ENCODE results near the gene SYT5. TPM values are rescaled to one million over a fixed set of nuclear protein-coding genes. Genes with fewer than 3 reads are reported as not detected.

Gene SYT5
- total RNA-seq = 0.29 TPM in 1 of 2 replicates, not detected in the other

DNA sequence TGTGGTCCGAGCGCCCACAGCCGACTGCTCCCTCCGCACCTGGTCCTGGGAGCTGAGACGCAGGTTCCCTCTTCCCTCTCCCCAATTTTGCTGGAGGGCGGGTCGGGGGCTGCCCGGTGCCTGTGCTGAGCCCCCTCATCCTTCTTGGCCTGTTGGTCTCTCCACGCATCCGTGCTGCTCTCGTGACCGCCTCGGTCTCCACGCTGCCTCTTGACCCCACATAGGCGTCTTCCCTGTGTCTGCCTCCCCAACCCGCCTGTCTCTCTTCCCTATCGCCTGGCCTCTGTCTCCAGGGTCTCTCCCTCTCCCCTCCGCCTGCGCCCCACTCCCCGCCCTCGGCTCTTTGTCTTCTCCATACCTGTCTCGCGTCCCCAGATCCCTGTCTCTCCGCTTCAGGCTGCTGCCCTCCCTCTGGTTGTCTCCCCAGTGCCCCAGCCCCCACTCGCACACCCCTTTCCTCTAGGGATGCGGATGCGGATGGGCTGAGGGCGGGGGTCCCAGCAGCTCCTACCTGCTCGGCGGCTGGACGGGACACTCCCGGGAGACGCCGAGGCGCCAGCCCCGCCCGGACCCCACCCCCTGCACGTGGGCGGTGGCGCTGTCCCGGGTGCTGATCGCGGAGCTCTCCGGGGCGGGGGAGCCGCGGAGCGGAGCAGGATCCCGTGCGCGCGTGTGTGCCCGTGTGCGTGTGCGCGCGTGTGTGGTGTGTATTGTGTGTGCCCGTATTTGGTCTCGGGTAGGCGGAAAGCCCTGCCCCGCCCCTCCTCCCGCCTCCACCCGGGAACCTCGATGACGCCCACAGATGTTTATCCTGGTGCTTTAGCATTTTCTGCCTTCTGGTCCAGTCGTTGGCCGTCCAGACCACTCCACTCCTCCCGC, at the start of gene SYT5:
SYT5 (minus strand) TSS at position 684 of the 879 bp plus-strand sequence. CDS start 1,248 bp downstream, outside the sequence.

DNA sequence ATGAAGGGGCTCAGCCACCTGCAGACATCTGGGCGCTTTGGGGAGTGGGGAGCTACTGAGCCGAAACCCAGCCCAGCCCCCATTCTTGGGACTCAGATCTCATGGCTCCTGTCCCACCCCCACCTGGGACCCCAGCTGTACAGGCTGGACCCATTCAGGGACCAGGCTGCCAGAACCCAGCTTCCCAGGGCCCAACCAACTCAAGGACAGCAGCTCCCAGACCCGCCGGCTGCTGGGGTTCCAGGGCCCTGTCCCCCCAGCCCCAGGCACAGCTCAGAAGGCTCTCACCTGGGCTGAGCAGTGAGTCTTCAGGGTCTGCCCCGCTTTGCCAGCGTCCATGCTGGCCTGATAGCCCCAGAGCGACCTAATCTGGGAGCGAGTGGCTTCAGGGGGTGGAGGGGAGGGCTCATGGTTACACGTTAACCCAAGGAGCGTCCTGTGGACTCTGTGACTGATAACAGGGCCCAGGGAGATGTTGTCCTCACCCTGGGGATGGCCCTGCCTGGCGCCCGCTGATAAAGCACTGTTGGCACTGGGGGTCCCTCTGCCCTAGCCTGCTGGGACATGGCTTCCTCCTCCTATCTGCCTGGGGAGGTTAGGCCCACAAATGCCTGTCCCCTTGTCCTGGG, 48.4 kb upstream of the SYT5 start, which contains the start of gene TMEM86B:
TMEM86B (minus strand) TSS at position 361 of the 629 bp plus-strand sequence; CDS start at position 339, 22 bp downstream.

DNA sequence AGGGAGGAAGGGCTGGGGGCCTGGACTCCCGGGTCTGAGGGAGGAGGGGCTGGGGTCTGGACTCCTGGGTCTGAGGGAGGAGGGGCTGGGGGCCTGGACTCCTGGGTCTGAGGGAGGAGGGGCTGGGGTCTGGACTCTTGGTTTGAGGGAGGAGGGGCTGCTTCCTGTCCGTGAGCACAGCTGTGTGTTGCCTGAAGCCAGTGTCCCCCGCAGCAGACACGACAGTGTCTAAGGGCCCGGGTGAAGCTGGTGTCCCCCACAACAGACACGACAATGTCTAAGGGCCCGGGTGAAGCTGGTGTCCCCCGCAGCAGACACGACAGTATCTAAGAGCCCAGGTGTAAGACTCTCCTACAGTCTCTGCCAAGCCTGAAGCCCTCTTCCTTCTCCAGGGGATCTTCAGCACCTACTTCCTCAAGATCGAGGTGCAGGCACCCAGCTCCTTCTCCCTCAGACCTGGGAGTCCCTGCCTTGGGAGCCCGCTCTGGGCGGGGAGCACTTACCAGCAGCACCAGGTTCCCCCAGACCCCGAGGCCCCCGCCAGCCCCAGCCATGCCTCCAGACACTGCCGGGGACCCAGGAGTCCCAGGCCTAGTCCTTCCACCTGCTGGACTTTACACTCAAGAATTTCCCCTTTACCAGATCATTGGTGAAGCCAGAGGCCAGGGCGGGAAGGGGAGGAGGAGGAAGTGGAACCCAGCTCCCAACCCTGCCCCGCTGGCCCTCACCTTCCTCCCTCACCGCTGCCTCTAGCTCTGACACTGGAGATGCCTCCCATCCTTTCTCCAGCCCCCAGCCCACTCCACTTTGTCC, 29.0 kb upstream of the SYT5 start, which contains the start of gene PTPRH:
PTPRH (minus strand) TSS at position 622 of the 813 bp plus-strand sequence; CDS start at position 554, 68 bp downstream.

DNA sequence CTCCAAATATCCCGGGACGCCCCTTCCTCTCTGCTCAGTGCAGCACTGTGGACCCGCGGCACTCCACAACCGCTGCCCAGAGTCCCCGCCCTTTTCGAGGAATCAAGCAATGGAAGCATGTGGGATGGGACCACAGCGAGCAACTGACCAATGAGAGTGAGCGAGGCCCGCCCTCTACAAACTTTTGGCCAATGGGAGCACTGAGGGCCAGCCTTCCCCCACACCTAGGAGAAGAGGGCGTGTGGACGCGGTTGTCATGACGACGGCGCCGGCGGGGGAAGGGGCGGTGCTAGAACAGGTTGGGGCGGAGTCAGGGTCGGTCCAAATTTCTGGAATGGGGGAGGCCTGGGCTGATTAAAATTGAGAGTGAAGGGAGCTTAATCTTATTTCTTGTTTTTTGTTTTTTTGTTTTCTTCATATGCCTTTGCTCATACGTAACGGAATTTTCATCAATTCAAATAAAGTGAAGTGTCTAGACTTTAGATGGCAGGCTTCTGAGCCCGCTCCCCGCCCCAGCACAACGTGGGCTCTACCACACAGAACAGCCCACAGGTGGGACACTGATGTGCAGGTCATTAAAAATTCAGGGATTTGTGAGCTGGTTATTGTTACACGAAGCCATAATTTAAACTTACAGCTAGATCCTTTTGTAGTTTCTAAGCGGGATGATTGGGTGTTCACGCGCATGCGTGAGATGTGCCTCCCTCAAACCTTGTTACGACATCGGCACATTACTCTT, 13.4 kb downstream of the SYT5 start, which contains the start of gene DNAAF3:
DNAAF3 (minus strand) TSS at position 84 of the 739 bp plus-strand sequence. CDS start 200 bp downstream, outside the sequence.

DNA sequence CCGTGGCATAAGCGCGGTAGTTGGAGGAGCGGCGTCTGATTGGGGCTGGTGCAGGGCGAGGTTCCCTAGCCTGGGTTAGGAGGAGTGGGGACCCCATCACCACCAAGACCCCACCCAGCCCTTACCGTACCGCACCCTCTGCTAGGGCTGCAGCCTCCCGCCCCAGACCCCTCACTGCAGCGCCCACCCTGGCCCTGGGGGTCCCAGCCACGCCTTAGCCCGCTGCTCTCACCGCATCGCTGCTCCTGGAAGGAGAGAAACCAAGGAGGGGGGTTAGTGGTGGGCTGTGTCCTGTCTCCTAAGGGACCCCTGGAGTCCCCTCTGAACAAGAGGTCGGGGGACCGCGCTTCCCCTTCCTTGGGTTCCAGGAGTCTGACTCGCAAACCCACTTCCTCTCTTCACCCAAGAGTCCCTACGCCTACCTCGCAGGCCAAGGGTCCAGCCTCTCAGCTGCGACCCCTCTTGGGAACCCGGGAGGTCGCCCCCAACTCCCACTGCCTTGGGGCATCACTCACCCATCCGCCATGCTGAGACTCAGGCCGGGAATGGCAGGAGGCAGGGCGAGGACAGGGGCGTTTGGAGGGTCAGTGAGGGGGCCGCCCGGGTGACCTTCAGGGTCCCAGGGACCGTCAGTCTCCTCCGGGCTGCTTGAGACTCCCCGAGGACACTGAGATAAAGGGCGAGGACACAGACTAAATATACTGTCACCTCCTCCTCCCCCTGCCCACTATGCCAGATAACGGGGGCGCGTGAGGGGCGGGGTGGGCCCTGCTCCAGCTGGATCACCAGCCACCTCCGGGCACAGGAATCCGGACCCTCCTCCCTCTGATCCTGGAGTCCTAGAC, 22.8 kb downstream of the SYT5 start, which contains the start of gene TNNI3:
TNNI3 (minus strand) TSS at position 669 of the 845 bp plus-strand sequence; CDS start at position 526, 143 bp downstream.

DNA sequence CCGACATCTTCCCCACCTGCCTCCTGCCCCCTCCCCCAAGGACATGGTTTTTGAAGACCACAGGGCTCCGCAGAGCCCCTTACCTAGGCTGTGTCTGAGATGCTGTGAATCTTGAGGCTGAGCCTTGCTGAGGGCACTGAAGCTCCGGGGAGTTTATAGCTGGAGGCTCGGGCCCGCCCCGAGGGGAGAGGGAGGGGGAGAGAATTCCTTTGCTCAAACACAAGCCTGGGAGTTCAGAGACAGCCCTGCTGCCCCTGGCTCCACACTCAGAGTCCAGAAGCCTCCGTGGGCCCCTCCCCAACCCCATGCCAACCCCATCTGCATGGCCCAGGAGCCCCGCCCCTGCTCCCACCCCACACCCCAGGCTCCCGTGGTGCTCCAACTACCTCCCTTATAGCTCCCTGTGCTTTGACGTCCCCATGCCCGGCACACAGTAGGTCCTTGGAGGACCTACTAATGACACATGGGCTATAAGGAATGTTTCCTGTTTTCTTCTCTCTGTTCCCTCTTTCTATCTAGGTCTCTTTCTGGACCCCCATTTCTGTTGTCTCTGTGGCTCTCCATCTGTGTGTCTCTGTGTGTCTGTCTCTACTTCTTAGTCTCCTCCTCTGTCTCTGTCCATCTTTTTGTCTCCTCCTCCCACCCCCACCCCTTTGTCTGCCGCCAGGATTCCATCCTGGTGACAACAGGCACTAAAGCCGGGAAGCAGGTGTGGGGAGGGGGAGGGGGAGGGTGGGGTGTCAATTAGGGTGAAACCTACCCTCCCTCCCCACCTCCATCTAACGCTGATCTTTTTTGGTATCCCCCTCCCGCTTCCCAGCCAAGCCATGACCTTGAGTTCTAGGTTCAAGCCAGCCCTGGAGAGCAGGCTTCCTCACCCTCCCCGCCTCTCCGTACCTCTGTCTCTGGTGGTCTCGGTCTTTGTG, 30.7 kb downstream of the SYT5 start, which contains the start of gene TNNT1:
TNNT1 (minus strand) TSS at position 129 of the 926 bp plus-strand sequence. CDS start 2,049 bp downstream, outside the sequence.

Other genes starting within 250 kb of the SYT5 start
- gene NLRP7, start 232.8 kb downstream of the SYT5 start, total RNA-seq = not detected in 2 replicates
- not detected in 2 replicates for gene NLRP2, start 213.9 kb downstream of the SYT5 start, total RNA-seq
- gene GP6, start 142.0 kb downstream of the SYT5 start, total RNA-seq = not detected in 2 replicates
- 11.0 and 13.8 TPM in 2 replicates for gene RDH13, start 117.1 kb downstream of the SYT5 start, total RNA-seq
- gene EPS8L1, start 104.4 kb downstream of the SYT5 start, total RNA-seq = 1.2 and 12.1 TPM in 2 replicates
- gene PPP1R12C, start 62.7 kb downstream of the SYT5 start, total RNA-seq = 51.2 and 74.1 TPM in 2 replicates
- gene TNNT1, start 31.1 kb downstream of the SYT5 start, total RNA-seq = 6.2 and 6.3 TPM in 2 replicates
- not detected in 2 replicates for gene TNNI3, start 22.6 kb downstream of the SYT5 start, total RNA-seq
- gene DNAAF3, start 13.7 kb downstream of the SYT5 start, total RNA-seq = 0.71 TPM in 1 of 2 replicates, not detected in the other
- gene PTPRH, start 29.2 kb upstream of the SYT5 start, total RNA-seq = 6.9 and 14.5 TPM in 2 replicates
- 0.86 and 1.8 TPM in 2 replicates for gene TMEM86B, start 48.5 kb upstream of the SYT5 start, total RNA-seq
- 31.7 and 45.6 TPM in 2 replicates for gene PPP6R1, start 78.7 kb upstream of the SYT5 start, total RNA-seq
- gene HSPBP1, start 99.8 kb upstream of the SYT5 start, total RNA-seq = 70.7 and 106 TPM in 2 replicates
- gene BRSK1, start 103.7 kb upstream of the SYT5 start, total RNA-seq = 4.3 and 9.0 TPM in 2 replicates
- not detected in 2 replicates for gene TMEM150B, start 145.1 kb upstream of the SYT5 start, total RNA-seq
- 6.9 and 11.0 TPM in 2 replicates for gene KMT5C, start 159.6 kb upstream of the SYT5 start, total RNA-seq
- gene COX6B2, start 174.4 kb upstream of the SYT5 start, total RNA-seq = under 0.01 TPM in 1 of 2 replicates, not detected in the other
- gene GARIN5B, start 183.0 kb upstream of the SYT5 start, total RNA-seq = not detected in 2 replicates
- gene IL11, start 190.2 kb upstream of the SYT5 start, total RNA-seq = 1.8 and 4.3 TPM in 2 replicates
- not detected in 2 replicates for gene TMEM190, start 196.5 kb upstream of the SYT5 start, total RNA-seq
- not detected in 2 replicates for gene TMEM238, start 204.0 kb upstream of the SYT5 start, total RNA-seq
- gene RPL28, start 205.6 kb upstream of the SYT5 start, total RNA-seq = 437 and 447 TPM in 2 replicates
- 121 and 166 TPM in 2 replicates for gene UBE2S, start 227.5 kb upstream of the SYT5 start, total RNA-seq